Left renal cortex interstitium (tissue), 4 donors: ENCODE results near the gene TFF2. TPM values are rescaled to one million over a fixed set of nuclear protein-coding genes. Genes with fewer than 3 reads are reported as not detected.

ENCODE experiments used
- DNase-seq, 4 donors: peaks; one replicate each; pipeline ENCODE4 v3.0.0-alpha.2; 2013; ENCODE audit warnings: low read depth in 4 of 4, low spot score in 2 of 4, missing footprints in 1 of 4
- polyA plus RNA-seq, 4 donors: library from polyadenylated mRNA; unstranded; fragments of 120-200 nt; gene quantifications; one replicate each; pipeline ENCODE4 v1.2.1, GENCODE V29; 2013; ENCODE audit not compliant: insufficient read length in 4 of 4

TFF2 gene
- polyA plus RNA-seq, 4 donors: 0.19 TPM; not detected in 3

DNA sequence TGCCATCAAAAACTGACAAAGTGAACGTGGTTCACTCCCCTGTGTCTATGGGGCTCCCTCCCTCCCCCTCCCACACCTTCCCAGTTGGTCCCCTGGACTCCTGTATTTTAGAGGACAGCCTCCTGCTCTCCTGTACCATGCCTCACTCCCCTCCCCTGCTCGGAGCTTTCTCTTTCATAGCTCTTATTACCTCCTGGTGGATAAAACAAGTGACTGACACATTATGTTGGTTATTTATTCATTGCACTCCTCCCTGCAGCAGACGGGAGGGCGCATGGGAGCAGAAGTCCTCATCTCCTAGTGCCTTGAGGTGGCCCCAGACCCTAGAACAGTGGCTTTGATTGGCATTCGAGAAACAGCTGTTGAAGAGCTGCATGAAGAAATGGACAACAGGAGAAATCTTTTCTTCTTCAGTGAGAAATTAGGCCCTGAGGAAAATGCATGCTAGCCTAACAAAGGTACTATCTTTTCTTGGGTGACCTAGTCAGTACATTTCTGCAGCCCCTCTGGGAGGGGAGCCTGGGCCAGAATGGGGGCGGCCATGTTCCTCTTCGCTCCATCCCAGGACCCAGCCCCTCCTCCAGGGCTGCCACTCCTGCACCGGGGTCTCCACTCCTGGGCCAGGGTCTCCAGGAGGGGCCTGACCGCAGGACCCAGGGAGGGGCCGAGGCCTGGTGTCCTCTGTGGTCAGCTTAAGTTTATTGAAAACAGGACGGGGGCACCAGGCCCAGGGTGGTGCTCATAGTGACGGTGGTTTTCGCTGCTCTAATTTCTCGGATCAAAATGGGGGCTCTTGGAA lies 16.8 kb upstream of the TFF2 start:
- DNase-seq: no peak

DNA sequence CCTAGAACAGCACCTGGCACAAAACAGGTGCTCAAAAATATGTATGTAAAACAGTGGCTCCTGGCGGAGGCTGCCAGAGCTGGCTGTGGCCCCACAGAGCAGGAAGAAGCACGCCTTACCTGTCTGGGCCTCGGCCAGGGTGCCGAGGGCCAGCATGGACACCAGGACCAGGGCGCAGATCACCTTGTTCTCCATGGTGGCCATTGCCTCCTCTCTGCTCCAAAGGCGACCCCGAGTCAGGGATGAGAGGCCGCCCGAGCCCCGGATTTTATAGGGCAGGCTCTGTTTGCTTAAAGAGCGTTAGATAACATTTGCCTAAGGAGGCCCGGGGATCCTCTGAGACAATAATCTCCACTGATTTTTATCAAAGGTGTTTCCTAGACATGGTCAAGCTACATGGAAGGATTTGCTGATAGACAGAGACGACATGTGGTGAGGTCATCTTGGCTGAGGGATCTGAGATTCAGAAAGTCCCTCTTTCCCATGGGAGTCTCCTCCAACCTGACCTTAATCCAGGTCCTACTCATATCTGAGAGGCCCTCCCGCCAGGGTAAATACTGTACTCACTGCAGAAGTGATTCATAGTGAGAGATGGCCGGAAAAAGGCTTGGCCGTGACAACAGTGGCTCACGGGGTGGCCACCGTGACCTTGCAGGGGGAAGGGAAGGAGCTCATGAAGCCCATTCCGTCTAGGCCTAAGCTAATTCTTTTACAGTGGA lies 15.7 kb upstream of the TFF2 start, which contains the start of gene TFF1:
Gene TFF1, minus strand, starts transcription at position 244 of the 719 bp plus-strand sequence. Its CDS starts 40 bp downstream, at position 204.
- DNase-seq: no peak

DNA sequence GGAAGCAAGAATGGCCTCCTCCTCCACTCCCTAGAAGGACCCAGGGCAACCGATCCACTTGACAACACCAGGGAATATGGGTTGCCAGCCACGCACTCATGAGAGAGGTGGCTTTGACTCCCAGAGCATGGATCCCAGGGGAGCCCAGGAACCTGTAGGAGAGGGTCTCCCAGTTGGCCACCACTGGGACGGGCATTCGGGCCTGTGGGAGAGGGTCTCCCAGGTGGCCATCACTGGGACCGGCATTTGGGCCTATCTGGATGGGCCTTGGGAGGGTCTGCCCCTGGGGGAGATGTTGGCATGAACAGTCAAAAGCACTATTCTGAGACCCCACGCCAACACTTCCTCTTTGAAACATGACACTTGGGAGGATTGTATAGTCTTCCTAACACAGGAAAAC lies 15.0 kb upstream of the TFF2 start:
- no peak for DNase-seq

DNA sequence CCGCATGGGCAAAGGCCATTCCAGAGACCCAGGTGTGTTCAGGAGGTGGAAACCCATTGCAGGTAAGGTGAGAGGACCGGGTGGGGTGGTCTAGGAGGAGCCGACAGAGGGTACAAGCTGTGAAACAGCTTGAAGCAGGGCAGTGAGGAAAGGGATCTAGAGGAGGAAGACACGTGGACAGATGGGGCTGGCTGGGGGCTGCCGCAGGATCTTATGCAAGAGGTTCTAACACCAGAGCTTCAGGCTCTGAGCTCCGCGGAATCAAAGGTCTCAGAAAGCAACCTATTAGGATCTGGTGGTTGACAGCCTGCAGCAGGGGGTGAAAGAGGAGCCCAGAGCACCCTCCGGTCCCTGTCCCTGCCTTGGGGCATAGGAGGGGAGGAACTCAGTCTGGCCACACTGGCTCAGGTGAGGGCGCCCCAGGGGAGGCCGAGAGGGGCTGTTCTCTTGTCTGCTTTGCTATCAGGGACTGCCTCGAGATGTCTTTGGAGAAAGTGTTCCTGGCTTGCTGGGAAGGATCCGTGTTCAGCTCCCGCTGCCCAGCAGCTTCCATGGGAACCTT lies 13.6 kb upstream of the TFF2 start:
- DNase-seq: no peak

DNA sequence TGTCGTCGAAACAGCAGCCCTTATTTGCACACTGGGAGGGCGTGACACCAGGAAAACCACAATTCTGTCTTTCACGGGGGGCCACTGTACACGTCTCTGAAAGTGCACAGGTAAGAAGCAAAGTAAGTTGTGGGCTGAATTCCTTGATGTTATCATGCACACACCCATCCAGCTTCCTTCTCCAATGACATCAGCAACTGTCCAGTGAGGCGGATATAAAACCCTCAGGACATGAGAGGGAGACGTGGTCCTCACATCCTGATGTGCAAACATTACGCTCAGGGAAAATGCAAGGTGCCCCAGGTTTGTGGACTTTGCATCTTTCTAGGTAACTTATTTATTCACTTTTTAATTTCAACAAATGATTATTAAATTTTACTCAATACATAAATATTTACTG lies 12.5 kb upstream of the TFF2 start:
- DNase-seq: no peak

DNA sequence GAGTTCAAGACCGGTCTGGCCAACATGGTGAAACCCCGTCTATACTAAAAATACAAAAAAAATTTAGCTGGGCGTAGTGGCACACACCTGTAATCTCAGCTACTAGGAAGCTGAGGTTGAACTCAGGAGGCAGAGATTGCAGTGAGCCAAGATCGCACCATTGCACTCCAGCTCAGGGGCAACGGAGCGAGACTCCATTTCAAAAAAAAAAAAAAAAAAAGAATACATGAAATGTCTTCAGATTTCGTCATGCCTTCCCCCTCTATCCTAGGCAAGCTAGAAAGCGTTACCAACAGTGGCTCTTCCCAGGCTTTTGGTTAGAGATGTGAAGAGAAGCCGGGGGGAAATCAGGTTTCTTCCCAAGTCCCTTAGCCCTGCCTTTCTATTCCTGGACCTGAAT lies 11.9 kb upstream of the TFF2 start:
- no peak for DNase-seq

DNA sequence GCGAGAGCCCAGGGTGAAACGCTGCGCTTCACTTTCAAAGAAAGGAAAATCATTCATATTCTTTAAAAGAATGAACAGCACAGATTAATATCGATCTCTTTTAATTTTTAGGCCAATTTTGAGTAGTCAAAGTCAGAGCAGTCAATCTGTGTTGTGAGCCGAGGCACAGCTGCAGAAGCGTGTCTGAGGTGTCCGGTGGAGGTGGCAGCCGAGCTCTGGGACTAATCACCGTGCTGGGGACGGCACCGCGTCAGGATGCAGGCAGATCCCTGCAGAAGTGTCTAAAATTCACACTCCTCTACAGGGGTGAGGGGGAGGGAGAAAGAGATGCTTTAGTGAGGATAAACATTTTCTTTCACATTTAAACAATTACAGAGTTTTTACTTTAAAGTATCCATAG lies 11.4 kb upstream of the TFF2 start:
- DNase-seq: no peak

DNA sequence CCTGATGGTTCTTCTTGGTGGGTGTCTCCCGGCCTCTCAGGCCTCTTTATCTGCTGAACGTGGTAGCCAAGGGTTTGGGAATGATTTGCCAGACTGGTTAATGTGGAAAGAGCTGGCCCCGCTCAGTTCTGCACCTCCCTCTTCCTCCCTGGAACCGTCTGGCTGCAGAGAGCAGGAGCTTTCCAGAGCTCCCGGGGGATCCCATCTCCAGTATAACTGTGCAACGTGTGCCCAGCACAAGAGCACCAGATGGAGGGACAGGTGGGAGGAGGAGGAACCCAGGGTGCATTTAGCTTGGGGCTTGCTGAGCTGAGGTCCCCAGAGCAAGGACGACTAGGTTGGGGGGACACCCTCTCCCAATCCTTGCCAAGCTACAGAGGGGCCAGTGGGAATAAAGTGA lies 10.5 kb upstream of the TFF2 start:
- no peak for DNase-seq

DNA sequence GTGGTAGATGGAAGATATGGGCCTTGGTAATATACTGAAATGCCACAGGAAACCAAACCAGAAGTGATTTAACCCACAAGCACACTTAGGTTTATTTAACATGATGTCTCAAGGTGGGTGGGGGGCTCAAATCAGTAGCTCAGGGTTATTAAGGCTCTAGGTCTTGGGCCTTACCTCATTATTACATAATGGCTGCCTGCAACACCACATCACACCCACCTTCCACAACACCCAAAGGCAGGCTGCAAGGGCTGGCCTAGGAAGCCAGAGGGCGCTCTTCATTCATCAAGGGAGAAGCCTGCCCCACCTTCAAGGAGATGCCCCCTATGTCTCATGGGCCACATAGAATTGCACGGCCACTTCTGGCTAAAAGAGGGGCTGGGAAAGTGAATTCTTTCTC lies 9.5 kb upstream of the TFF2 start:
- no peak for DNase-seq

DNA sequence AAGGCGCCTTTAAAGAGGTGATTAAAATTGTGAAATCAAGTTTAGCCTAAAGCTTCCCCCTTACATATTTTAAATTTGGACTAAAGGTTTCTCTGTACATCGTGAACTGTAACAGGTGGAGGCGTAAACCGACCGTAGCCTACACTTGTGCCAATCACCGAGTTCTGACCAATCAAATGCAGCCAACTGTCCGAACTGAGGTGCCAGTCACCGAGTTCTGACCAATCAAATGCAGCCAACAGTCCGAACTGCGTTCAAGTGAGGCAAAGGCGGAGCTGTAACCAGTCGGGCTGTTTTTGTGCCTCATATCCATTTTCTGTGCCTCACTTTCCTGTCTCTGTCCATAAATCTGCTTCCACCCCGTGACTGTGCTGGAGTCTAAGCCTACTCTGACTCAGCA lies 8.1 kb upstream of the TFF2 start:
- no peak for DNase-seq

DNA sequence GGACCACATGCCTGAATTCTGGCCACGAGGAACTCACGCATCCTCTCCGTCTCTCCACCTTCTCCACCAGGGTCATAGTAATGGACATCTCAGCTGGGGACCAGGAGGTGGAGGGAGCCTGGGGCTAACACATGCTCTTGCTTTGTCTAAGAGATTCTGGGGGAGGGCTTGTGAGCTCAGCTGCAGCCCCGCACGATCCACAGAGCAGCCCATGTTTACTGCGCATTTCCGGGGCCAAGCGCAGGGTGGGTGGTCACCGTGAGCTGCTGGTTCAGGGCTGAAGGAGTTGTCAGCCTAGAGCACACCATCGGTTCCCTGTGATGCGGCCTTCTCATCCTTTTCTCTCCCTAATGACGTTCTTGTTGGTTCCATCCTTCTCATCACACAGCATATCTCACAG lies 7.5 kb upstream of the TFF2 start:
- no peak for DNase-seq

DNA sequence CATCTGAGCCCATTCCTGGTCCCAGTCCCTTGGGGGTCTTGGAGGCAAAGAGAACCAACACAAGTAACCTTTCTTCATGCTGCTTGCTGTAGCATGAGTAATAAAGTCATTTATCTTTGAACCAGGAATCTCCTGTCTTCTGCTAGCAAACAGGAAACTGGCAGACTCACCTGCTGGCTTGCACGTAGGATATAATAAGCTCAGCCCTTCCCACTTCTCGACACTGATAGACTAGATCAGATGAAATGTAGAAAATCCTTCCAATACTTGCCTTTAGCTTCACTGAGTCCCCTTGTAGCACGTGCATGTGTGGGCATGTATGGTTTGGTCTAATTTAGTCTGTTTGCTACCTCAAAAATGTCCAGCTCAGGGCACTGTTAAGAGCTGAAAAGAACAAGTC lies 6.5 kb upstream of the TFF2 start:
- DNase-seq: no peak

DNA sequence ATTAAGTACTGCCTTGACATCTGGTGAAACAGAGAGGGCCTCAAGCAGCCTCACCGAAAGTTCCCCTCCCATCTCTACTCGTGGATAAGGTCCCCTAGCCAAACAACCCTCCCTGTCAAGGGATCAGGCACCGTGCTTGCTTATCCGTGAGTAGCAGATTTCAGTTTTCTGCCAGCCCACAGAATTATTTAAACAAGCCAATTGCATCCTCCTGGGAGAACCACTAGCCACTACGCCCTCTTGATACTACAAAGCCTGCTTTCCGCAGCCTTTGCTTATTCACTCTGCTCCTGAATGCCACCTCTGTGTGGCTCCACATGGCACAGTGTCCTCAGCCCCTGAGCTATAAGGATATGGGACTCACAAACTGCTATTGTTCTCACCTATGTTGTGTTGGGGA lies 5.9 kb upstream of the TFF2 start:
- DNase-seq: no peak

DNA sequence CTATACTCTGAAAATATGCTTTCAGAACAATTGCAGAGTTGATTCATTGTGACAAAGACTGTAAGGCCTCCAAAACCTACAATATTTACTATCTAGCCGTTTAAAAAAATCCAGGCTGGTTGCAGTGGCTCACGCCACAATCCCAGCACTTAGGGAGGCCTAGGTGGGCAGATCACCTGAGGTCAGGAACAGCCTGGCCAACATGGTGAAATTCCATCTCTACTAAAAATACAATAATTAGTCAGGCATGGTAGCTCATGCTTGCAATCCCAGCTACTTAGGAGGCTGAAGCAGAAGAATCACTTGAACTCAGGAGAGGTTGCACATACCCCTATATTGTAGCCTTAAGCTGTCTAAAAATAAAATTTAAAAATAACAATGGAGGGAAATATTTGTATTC lies 5.3 kb upstream of the TFF2 start:
- DNase-seq: no peak

DNA sequence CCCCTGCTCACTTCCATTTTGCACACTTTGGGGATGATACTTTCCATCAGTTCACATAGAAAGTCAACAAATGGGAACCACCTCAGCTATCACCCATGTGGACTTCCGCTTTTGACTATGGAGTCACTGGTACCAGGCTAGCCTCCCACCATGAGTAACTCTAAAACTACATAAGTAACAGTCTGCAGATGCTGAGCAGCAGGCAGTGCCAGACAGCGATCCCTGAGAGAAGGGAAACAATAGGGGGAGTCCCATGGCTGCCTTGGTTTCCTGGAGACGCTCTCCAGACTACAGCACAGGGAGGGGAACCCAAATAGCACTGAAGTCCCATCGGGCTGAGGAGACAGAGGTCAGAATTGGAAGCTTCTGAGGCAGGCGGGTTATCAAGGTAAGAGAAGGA lies 2.8 kb upstream of the TFF2 start:
- DNase-seq: no peak

DNA sequence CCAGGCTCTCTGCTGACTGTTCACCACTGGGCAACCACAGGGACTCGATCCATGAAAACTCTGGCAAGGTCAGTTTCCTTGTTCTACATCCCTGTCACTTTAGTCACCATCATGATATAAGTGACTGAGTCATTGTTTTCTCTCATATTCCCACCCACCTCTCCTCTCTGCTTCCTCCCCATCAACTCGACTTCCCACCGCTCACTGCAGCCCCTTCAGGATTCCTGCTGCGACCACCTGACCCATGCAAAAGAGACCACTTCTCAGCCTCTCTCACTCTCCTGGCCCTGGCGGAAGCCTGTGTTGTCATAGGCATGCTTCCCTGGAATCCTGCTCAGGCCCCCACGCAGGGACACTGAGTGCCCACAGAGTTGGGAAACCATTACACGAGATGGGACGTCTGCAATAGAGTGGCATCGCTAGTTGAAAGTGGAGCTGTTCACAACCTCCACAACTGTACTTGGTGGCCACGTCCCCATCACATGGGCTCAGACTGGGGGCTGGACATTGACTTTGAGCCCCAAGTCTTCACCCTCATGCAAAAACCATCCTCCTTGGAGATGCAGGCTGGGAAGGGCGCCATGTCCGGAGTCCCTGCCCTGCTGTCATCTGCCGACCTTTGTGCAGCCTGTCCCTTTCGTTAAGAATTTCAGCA lies 1.8 kb upstream of the TFF2 start:
- no peak for DNase-seq

DNA sequence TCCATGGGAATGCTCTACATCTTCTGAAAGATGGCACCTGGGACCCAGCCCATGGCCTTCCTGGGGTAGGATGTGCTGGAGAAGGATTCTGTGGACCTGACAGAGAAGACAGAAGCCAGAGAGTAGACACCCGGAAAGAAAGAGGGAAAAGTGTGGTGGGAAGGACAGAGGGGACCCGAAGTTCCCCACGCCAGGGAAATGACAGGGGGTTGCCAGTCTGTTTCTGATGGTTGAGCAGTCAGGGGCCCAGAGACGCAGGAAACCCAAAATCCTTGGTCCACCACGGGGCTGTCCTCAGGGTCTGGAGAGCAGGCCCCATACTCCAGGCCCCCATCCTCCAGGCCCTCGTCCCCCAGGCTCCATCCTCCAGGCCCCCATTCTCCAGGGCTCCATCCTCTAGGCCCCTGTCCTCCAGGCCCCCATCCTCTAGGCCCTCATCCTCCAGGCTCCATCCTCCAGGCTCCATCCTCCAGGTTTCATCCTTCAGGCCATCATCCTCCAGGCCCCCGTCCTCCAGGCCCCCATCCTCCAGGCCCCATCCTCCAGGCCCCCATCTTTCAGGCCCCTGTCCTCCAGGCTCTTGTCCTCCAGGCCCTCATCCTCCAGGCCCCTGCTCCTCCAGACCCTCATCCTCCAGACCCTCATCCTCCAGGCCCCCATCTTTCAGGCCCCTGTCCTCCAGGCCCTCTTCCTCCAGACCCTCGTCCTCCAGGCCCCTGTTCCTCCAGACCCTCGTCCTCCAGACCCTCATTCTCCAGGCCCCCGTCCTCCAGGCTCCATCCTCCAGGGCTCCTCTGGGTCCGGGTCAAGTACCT lies 1.0 kb upstream of the TFF2 start:
- no peak for DNase-seq

DNA sequence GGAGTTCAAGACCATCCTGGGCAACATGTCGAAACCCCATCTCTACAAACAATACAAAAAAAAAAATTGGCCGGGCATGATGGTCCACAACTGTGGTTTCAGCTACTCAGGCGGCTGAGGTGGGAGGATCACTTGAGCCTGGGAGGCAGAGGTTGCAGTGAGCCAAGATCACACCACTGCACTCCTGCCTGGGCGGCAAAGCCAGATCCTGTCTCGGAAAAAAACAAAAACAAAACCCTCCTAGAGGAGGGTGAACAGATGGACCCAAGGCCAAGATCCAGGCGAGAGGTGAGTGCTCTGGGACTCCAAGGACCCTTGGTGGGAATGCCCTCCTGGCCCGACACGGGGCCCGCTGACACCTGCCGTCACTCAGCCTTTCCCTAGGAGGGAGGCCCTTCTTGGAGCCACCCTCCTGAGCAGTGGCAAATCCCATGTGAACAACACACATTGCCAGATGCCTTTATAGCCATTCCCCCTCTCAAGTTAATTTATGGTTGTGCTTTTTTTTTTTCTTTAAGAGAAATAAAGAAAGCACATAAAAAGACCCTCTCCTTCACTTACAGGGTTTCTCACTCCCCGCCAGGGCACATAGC lies 380 bp downstream of the TFF2 start:
- no peak for DNase-seq

DNA sequence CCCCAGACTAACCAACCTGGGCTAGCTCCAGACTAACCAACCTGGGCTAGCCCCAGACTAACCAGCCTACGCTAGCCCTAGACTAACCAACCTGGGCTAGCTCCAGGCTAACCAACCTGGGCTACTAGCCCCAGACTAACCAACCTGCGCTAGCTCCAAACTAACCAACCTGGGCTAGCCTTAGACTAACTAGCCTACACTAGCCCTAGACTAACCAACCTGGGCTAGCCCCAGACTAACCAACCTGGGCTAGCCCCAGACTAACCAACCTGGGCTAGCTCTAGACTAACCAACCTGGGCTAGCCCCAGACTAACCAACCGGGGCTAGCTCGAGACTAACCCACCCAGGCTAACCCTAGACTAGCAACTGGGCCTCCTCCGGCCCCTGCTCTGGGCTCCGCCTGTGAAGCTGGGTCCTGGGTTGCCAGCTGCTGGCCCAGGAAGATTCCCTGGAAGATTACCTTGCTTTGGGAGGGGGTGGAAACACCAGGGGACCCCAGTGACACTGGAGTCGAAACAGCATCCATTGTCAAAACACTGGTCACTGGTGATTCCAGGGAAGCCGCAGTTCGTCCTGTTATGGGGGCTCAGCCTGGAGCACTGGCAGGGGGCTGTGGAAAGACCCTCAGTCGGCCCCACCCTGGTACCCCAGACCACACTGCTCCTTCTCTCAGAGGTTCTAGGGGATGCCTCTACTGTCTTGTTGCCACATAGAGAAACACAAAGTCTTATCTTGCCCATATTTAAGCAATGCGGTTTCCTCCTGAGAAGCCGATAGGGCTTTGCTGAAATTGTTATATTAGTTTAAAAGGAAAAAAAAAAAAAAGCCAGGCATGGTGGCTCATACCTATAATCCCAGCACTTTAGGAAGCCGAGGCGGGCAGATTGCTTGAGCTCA lies 1.1 kb downstream of the TFF2 start:
- DNase-seq: no peak
